ENCODE results near the gene HPS4. TPM values are rescaled to one million over a fixed set of nuclear protein-coding genes. Genes with fewer than 3 reads are reported as not detected.

Gene HPS4
- total RNA-seq, 1 donor from 2014 or later = 43.2 TPM

DNA sequence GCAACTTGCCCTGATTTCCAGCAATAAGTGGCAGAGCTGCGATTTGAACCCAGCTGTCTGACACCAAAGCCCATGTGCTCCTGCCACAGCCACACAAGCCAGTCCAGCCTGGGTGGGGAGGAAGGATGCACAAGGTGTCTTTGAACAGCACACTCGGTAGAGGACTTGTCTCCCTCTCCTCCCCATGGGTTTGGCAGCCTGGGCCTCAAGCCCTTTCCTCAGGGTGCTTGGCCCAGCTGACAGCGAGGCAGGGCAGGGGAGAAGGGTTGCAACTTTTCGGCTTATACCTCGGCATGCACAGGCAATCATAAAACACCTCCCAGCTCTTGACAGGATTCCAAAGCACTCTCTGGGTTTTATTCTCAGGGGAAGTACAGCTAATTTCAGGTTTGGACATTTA is 35.2 kb downstream of the HPS4 start:
- H3K27ac Mint-ChIP-seq = no peak overlapping the region
- no peak for TF ChIP-seq CTCF (IDR thresholded peaks at IDR 0.05; ENCODE audit: unreplicated experiment)
- no peak for DNase-seq (ENCODE audit: low spot score, unreplicated experiment)
- H3K4me3 Mint-ChIP-seq (ENCODE audit: low read depth) = no peak overlapping the region
- peaks cover 3% of the 10 kb centered on the region for H3K36me3 Mint-ChIP-seq (ENCODE audit: insufficient read depth)
- H3K9me3 Mint-ChIP-seq (ENCODE audit: low read depth) = no peaks in the 10 kb centered on the region
- H3K4me1 Mint-ChIP-seq (ENCODE audit: low read depth) = peaks cover 2% of the 10 kb centered on the region
- H3K27me3 Mint-ChIP-seq = no peaks in the 10 kb centered on the region

- no peak for TF ChIP-seq CTCF (IDR thresholded peaks at IDR 0.05; ENCODE audit: unreplicated experiment)
- no peaks in the 10 kb centered on the region for H3K27me3 Mint-ChIP-seq
- H3K27ac Mint-ChIP-seq = no peak overlapping the region
- DNase-seq (ENCODE audit: low spot score, unreplicated experiment) = no peak
- peaks cover 2% of the 10 kb centered on the region for H3K4me1 Mint-ChIP-seq (ENCODE audit: low read depth)
- H3K9me3 Mint-ChIP-seq (ENCODE audit: low read depth) = no peaks in the 10 kb centered on the region
- H3K4me3 Mint-ChIP-seq (ENCODE audit: low read depth) = no peak overlapping the region
- H3K36me3 Mint-ChIP-seq (ENCODE audit: insufficient read depth) = peaks cover 3% of the 10 kb centered on the region
Observed at GRCh38 chr22:26447584-26448329, 35.8 kb downstream of the HPS4 start.

DNA sequence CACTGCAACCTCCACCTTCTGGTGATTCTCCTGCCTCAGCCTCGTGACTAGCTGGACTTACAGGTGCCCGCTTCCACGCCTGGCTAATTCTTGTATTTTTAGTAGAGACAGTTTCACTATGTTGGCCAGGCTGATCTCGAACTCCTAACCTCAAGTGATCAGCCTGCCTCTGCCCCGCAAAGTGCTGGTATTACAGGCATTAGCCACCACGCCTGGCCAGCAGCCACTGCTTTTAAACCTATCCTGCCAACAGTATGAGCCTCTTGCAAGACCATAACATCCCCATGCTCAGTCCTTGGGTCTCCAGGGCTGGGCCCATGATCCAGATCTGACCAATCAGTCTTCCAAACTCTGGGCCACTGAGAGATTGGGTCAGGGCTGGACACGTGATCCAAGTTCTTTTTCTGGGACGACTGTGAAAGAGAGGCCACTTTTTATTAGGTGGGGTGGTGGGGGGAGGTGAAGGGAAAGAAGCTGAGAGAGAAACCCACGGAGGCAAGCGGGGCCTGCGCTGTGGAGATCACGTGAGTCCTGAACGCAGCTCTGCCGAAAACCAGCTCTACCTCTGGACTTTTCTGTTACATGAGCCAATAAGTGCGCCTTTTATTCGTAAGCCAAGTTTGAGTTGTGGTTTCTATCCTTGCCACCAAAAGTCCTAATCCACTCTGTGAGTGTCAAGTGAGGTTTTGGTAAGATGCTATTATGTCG is 36.6 kb downstream of the HPS4 start:
- Mint-ChIP-seq H3K4me1 (ENCODE audit: low read depth) (peaks cover 2% of the 10 kb centered on the region), H3K4me3 (ENCODE audit: low read depth) (no peak overlapping the region)

DNA sequence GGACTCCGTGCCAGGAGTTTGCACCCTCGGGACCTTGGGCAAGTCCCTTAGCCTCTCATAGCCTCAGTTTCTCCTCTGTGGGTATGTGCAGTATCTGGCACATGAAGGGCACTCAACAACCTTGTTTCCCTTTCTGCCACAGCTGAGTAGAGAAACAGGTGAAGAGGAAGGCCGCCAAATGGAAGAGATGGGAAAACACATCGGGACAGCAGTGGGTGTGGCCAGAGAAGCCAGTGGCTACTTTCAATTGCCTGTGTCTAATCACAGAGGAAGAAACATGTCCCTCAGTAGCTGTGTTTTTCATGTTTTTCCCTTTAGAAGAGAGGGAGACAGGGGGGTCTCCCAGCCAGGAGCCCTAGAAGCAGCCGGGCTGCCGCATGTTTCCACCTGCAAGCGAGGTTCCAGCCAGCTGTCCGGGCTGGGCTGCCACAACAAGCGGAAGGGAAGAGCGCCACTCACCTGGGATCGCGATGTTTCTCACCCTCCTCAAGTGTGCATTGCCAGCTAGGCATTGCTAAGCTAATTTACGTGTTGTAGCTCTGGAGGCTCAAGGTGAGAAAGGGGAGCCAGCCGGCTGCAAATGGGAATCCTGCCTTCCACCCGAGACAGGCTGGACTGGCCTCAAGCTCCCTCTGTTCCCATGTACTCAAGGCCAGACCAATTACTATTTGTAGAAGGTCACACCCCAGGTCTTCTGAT is 37.9 kb downstream of the HPS4 start:
- H3K36me3 Mint-ChIP-seq (ENCODE audit: insufficient read depth) = no peaks in the 10 kb centered on the region
- H3K27me3 Mint-ChIP-seq = no peaks in the 10 kb centered on the region
- no peaks in the 10 kb centered on the region for H3K9me3 Mint-ChIP-seq (ENCODE audit: low read depth)
- H3K4me3 Mint-ChIP-seq (ENCODE audit: low read depth) = no peak overlapping the region
- TF ChIP-seq CTCF (IDR thresholded peaks at IDR 0.05; ENCODE audit: unreplicated experiment) = no peak
- H3K4me1 Mint-ChIP-seq (ENCODE audit: low read depth) = peaks cover 2% of the 10 kb centered on the region
- H3K27ac Mint-ChIP-seq = no peak overlapping the region
- no peak for DNase-seq (ENCODE audit: low spot score, unreplicated experiment)

More for the DNA sequence above, 36.6 kb downstream of the HPS4 start:
- no peak for TF ChIP-seq CTCF (IDR thresholded peaks at IDR 0.05; ENCODE audit: unreplicated experiment)
- no peaks in the 10 kb centered on the region for H3K27me3 Mint-ChIP-seq
- H3K27ac Mint-ChIP-seq = no peak overlapping the region
- H3K9me3 Mint-ChIP-seq (ENCODE audit: low read depth) = no peaks in the 10 kb centered on the region
- no peak for DNase-seq (ENCODE audit: low spot score, unreplicated experiment)
- peaks cover 3% of the 10 kb centered on the region for H3K36me3 Mint-ChIP-seq (ENCODE audit: insufficient read depth)

GRCh38 chr22:26444777-26445176 is 38.8 kb downstream of the HPS4 start:
- DNase-seq (ENCODE audit: low spot score, unreplicated experiment) = no peak
- H3K27ac Mint-ChIP-seq = no peak overlapping the region
- H3K9me3 Mint-ChIP-seq (ENCODE audit: low read depth) = no peaks in the 10 kb centered on the region

More at GRCh38 chr22:26444777-26445176, 38.8 kb downstream of the HPS4 start:
- no peak for TF ChIP-seq CTCF (IDR thresholded peaks at IDR 0.05; ENCODE audit: unreplicated experiment)
- H3K4me3 Mint-ChIP-seq (ENCODE audit: low read depth) = no peak overlapping the region
- H3K27me3 Mint-ChIP-seq = no peaks in the 10 kb centered on the region
- H3K4me1 Mint-ChIP-seq (ENCODE audit: low read depth) = peaks cover 2% of the 10 kb centered on the region
- no peaks in the 10 kb centered on the region for H3K36me3 Mint-ChIP-seq (ENCODE audit: insufficient read depth)
